ENCODE data around the gene SLC9A9. TPM values are rescaled to one million over a fixed set of nuclear protein-coding genes. Genes with fewer than 3 reads are reported as not detected.

SLC9A9 gene
- total RNA-seq, 1 experiment from 2014 or later: 2.2 TPM

DNA sequence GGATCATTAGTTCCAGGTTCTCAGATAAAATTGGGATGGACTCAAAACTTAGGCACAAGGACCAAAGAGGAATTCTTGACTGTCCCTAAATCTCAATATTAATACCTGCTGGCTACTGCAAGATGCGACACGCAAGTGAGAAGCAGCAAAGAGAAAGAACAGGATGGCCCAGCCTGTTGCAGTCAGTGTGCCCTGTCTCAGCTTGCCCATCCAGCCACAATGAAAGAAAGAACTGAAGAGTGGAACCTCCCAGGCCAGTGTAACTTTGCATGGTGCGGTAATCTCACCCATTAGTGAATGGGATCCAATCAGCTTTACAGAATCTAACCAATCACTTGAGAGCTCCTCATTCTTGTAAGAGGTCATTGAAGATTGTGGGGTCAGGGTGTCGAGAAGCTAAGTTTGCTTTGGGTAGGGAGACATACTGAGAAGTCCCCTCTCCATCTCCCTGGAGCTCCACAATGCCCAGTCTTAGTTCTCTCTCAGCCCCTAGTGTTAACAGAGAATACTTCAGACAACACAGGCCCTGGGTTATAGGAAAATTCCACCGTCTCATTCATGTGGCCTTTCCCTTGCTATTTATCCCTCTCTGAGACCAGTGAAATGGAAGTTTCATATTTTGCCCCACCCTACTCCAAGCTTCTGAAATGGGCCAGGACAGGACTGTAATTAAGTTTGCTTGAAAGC is 3.2 kb upstream of the SLC9A9 start:
- Histone ChIP-seq H2AFZ (ENCODE audit: low read length) (no peak overlapping the region), H3K4me1 (ENCODE audit: low read length) (peaks cover 19% of the 10 kb centered on the region)

GRCh38 chr3:143850877-143851276 is 2.6 kb upstream of the SLC9A9 start:
- no peaks in the 10 kb centered on the region for H3K36me3 ChIP-seq (ENCODE audit: insufficient read depth, low read length)
- no peak overlapping the region for H3K27ac ChIP-seq (ENCODE audit: low read length)
- H3K4me2 ChIP-seq (ENCODE audit: low read depth, low read length, poor library complexity, severe bottlenecking): no peak overlapping the region
- H3K27me3 ChIP-seq (ENCODE audit: low read length): no peaks in the 10 kb centered on the region
- H3K79me2 ChIP-seq (ENCODE audit: low read length): no peaks in the 10 kb centered on the region
- no peaks in the 10 kb centered on the region for H4K20me1 ChIP-seq (ENCODE audit: insufficient read depth, low read depth, low read length)
- H3K4me3 ChIP-seq (ENCODE audit: low read length): no peak overlapping the region
- H3K9me2 ChIP-seq (replicated peaks; ENCODE audit: insufficient read depth, low read length): no peaks in the 10 kb centered on the region
- no peaks in the 10 kb centered on the region for H3K9me3 ChIP-seq (ENCODE audit: low read length)
- DNase-seq: no peak
- H3K9ac ChIP-seq (ENCODE audit: low read length): no peak overlapping the region
- H2AFZ ChIP-seq (ENCODE audit: low read length): no peak overlapping the region
- peaks cover 19% of the 10 kb centered on the region for H3K4me1 ChIP-seq (ENCODE audit: low read length)

More for the DNA sequence above, 3.2 kb upstream of the SLC9A9 start:
- no peak for DNase-seq
- H3K9me3 ChIP-seq (ENCODE audit: low read length): no peaks in the 10 kb centered on the region
- H3K9me2 ChIP-seq (replicated peaks; ENCODE audit: insufficient read depth, low read length): no peaks in the 10 kb centered on the region
- no peaks in the 10 kb centered on the region for H3K36me3 ChIP-seq (ENCODE audit: insufficient read depth, low read length)
- no peak overlapping the region for H3K9ac ChIP-seq (ENCODE audit: low read length)
- H3K4me2 ChIP-seq (ENCODE audit: low read depth, low read length, poor library complexity, severe bottlenecking): no peak overlapping the region
- no peaks in the 10 kb centered on the region for H4K20me1 ChIP-seq (ENCODE audit: insufficient read depth, low read depth, low read length)
- H3K27ac ChIP-seq (ENCODE audit: low read length): no peak overlapping the region
- H3K79me2 ChIP-seq (ENCODE audit: low read length): no peaks in the 10 kb centered on the region
- no peak overlapping the region for H3K4me3 ChIP-seq (ENCODE audit: low read length)
- H3K27me3 ChIP-seq (ENCODE audit: low read length): no peaks in the 10 kb centered on the region

DNA sequence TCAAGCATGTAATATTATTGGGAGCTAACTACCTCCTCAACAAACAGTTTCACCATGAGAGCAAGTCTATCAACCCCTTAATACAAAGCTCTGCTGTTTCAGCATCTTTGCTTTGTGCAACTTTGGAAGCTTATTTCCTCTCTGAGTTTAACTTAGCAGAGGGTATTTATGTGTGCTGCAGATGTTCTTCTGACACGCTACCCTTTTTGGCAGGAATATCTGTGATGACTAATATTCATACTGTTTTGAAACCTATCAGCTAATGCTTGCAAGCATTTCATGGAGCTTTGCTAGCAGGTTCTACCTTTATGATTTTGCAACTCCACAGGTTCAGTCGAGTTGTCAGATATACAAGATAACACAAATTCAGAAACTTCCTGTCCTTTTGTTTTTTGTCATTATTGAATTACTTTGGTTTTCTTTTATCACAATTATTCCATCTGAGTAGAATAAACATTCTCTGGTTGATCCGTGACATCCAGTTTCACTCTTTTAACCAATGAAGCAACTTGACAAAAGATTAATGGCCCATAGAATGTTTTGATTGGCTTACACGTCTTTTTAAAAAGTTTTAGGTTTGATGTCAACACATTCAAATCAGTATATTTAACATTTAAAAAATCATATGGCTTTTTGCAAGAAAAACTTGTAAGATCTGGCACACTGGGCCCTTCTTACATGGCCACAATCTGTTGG is 1.7 kb upstream of the SLC9A9 start:
- no peak overlapping the region for H3K27ac ChIP-seq (ENCODE audit: low read length)
- H3K9ac ChIP-seq (ENCODE audit: low read length): no peak overlapping the region
- H2AFZ ChIP-seq (ENCODE audit: low read length): no peak overlapping the region
- DNase-seq: no peak
- H4K20me1 ChIP-seq (ENCODE audit: insufficient read depth, low read depth, low read length): no peaks in the 10 kb centered on the region
- no peaks in the 10 kb centered on the region for H3K79me2 ChIP-seq (ENCODE audit: low read length)
- no peak overlapping the region for H3K4me3 ChIP-seq (ENCODE audit: low read length)
- no peaks in the 10 kb centered on the region for H3K36me3 ChIP-seq (ENCODE audit: insufficient read depth, low read length)
- no peaks in the 10 kb centered on the region for H3K9me2 ChIP-seq (replicated peaks; ENCODE audit: insufficient read depth, low read length)
- peaks cover 19% of the 10 kb centered on the region for H3K4me1 ChIP-seq (ENCODE audit: low read length)
- no peaks in the 10 kb centered on the region for H3K27me3 ChIP-seq (ENCODE audit: low read length)
- H3K9me3 ChIP-seq (ENCODE audit: low read length): no peaks in the 10 kb centered on the region
- H3K4me2 ChIP-seq (ENCODE audit: low read depth, low read length, poor library complexity, severe bottlenecking): no peak overlapping the region

DNA sequence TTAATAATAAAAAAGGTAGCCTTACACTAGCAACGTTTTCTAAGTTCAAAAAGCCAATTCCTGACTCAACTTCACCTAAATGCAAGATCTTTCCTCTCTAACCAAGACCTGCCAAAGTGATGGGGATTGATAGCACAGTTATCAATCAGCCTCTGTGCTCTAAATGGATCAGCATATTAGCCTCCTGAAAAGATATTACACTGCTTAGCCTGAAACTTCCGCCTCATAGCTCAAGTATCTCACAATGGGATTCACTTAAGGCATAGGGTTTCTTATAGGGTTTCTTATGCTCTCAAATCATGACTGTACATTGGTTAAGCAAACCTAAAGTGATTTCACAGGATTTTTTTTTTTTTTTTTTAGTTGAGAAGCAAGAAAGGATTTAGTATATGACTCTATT is 436 bp upstream of the SLC9A9 start:
- Histone ChIP-seq H3K4me2 (ENCODE audit: low read depth, low read length, poor library complexity, severe bottlenecking) (peak overlapping the region; percentile 88), H3K27ac (ENCODE audit: low read length) (no peak overlapping the region; the same call in 1 of the 2 replicates)
- peak; percentile 42 for DNase-seq

GRCh38 chr3:143843587-143843986 is 4.7 kb downstream of the SLC9A9 start:
- no peak overlapping the region for H3K9ac ChIP-seq (ENCODE audit: low read length)
- H3K9me2 ChIP-seq (replicated peaks; ENCODE audit: insufficient read depth, low read length): no peaks in the 10 kb centered on the region
- H3K36me3 ChIP-seq (ENCODE audit: insufficient read depth, low read length): no peaks in the 10 kb centered on the region
- no peaks in the 10 kb centered on the region for H3K9me3 ChIP-seq (ENCODE audit: low read length)
- H3K27me3 ChIP-seq (ENCODE audit: low read length): no peaks in the 10 kb centered on the region
- no peak overlapping the region for H3K4me3 ChIP-seq (ENCODE audit: low read length)
- H3K79me2 ChIP-seq (ENCODE audit: low read length): no peaks in the 10 kb centered on the region
- no peak overlapping the region for H2AFZ ChIP-seq (ENCODE audit: low read length)
- no peak overlapping the region for H3K4me2 ChIP-seq (ENCODE audit: low read depth, low read length, poor library complexity, severe bottlenecking)
- H3K4me1 ChIP-seq (ENCODE audit: low read length): peaks cover 14% of the 10 kb centered on the region
- DNase-seq: no peak
- no peak overlapping the region for H3K27ac ChIP-seq (ENCODE audit: low read length)
- H4K20me1 ChIP-seq (ENCODE audit: insufficient read depth, low read depth, low read length): no peaks in the 10 kb centered on the region

More for the DNA sequence above, 436 bp upstream of the SLC9A9 start:
- peak overlapping the region; percentile 100 for H2AFZ ChIP-seq (ENCODE audit: low read length)
- H3K9ac ChIP-seq (ENCODE audit: low read length): peak overlapping the region; percentile 66
- H3K36me3 ChIP-seq (ENCODE audit: insufficient read depth, low read length): no peaks in the 10 kb centered on the region
- H3K79me2 ChIP-seq (ENCODE audit: low read length): no peaks in the 10 kb centered on the region
- no peaks in the 10 kb centered on the region for H3K9me2 ChIP-seq (replicated peaks; ENCODE audit: insufficient read depth, low read length)
- H4K20me1 ChIP-seq (ENCODE audit: insufficient read depth, low read depth, low read length): no peaks in the 10 kb centered on the region
- peaks cover 19% of the 10 kb centered on the region for H3K4me1 ChIP-seq (ENCODE audit: low read length)
- H3K27me3 ChIP-seq (ENCODE audit: low read length): no peaks in the 10 kb centered on the region
- peak overlapping the region; percentile 70 for H3K4me3 ChIP-seq (ENCODE audit: low read length)
- H3K9me3 ChIP-seq (ENCODE audit: low read length): no peaks in the 10 kb centered on the region

DNA sequence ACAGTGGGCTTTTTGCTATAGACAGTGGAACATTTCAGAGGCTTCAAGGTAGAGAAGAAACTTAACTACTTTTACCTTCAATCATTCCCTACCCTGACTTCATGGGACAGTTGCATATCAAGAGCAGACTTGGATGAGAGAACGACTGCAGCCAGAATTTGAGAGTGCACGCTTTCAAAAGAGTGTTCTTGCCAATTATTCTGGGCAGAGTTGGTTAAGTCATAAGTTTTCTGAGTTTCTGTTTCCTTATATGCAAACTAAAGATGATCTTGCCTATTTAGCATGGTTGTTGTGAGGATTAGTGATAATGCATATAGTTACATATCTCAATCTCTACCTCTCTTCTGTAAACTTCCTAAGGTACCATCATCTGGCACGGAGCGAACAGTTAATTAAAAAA is 7.6 kb downstream of the SLC9A9 start:
- Histone ChIP-seq H3K27ac (ENCODE audit: low read length) (no peak overlapping the region), H3K79me2 (ENCODE audit: low read length) (no peaks in the 10 kb centered on the region), H2AFZ (ENCODE audit: low read length) (no peak overlapping the region), H3K27me3 (ENCODE audit: low read length) (no peaks in the 10 kb centered on the region), H3K36me3 (ENCODE audit: insufficient read depth, low read length) (no peaks in the 10 kb centered on the region), H3K4me2 (ENCODE audit: low read depth, low read length, poor library complexity, severe bottlenecking) (no peak overlapping the region), H3K4me1 (ENCODE audit: low read length) (no peaks in the 10 kb centered on the region; the same call in 1 of the 2 replicates), H4K20me1 (ENCODE audit: insufficient read depth, low read depth, low read length) (no peaks in the 10 kb centered on the region), H3K4me3 (ENCODE audit: low read length) (no peak overlapping the region), H3K9ac (ENCODE audit: low read length) (no peak overlapping the region), H3K9me3 (ENCODE audit: low read length) (no peaks in the 10 kb centered on the region), H3K9me2 (replicated peaks; ENCODE audit: insufficient read depth, low read length) (no peaks in the 10 kb centered on the region)
- no peak for DNase-seq

- H3K4me2 ChIP-seq (ENCODE audit: low read depth, low read length, poor library complexity, severe bottlenecking): no peak overlapping the region
- H2AFZ ChIP-seq (ENCODE audit: low read length): no peak overlapping the region
- H3K4me3 ChIP-seq (ENCODE audit: low read length): no peak overlapping the region
- H3K4me1 ChIP-seq (ENCODE audit: low read length): no peaks in the 10 kb centered on the region; the same call in 1 of the 2 replicates
- H3K9me2 ChIP-seq (replicated peaks; ENCODE audit: insufficient read depth, low read length): no peaks in the 10 kb centered on the region
- no peak overlapping the region for H3K9ac ChIP-seq (ENCODE audit: low read length)
- H3K79me2 ChIP-seq (ENCODE audit: low read length): no peaks in the 10 kb centered on the region
- no peak overlapping the region for H3K27ac ChIP-seq (ENCODE audit: low read length)
- H4K20me1 ChIP-seq (ENCODE audit: insufficient read depth, low read depth, low read length): no peaks in the 10 kb centered on the region
- H3K9me3 ChIP-seq (ENCODE audit: low read length): no peaks in the 10 kb centered on the region
- H3K27me3 ChIP-seq (ENCODE audit: low read length): no peaks in the 10 kb centered on the region
- no peaks in the 10 kb centered on the region for H3K36me3 ChIP-seq (ENCODE audit: insufficient read depth, low read length)
- no peak for DNase-seq
Measured at GRCh38 chr3:143839980-143840379, 8.3 kb downstream of the SLC9A9 start.

- Histone ChIP-seq H3K27me3 (ENCODE audit: low read length) (no peaks in the 10 kb centered on the region), H3K79me2 (ENCODE audit: low read length) (no peaks in the 10 kb centered on the region), H3K4me3 (ENCODE audit: low read length) (no peak overlapping the region), H4K20me1 (ENCODE audit: insufficient read depth, low read depth, low read length) (no peaks in the 10 kb centered on the region), H3K4me1 (ENCODE audit: low read length) (no peaks in the 10 kb centered on the region; the same call in 1 of the 2 replicates), H3K27ac (ENCODE audit: low read length) (no peak overlapping the region), H3K9ac (ENCODE audit: low read length) (no peak overlapping the region), H3K4me2 (ENCODE audit: low read depth, low read length, poor library complexity, severe bottlenecking) (no peak overlapping the region), H3K9me2 (replicated peaks; ENCODE audit: insufficient read depth, low read length) (no peaks in the 10 kb centered on the region), H2AFZ (ENCODE audit: low read length) (no peak overlapping the region), H3K9me3 (ENCODE audit: low read length) (no peaks in the 10 kb centered on the region), H3K36me3 (ENCODE audit: insufficient read depth, low read length) (no peaks in the 10 kb centered on the region)
- no peak for DNase-seq
Measured at GRCh38 chr3:143837076-143837475, 11.2 kb downstream of the SLC9A9 start.
